ENCODE results near the gene LHX3.

- no peak for TF ChIP-seq CTCF (IDR thresholded peaks at IDR 0.05; ENCODE audit: low read length)
- no peak for TF ChIP-seq EZH2 (optimal IDR thresholded peaks at IDR 0.05; ENCODE audit: low read depth, low read length)
These were observed 45.1 kb downstream of the LHX3 start for GRCh38 chr9:136159851-136160250.
